Measurements from ENCODE around the gene PTPRU. TPM values are rescaled to one million over a fixed set of nuclear protein-coding genes. Genes with fewer than 3 reads are reported as not detected.
A peak's percentile ranks its signal among the peaks of the same experiment; 100 is the strongest.

PTPRU gene
- total RNA-seq, 1 experiment from 2014 or later, result 6.8 TPM

GRCh38 chr1:29247571-29248273 lies 11.4 kb downstream of the PTPRU start:
- intact Hi-C loops (cut with micrococcal nuclease; ENCODE audit: unreplicated experiment), result loop anchor here (10.0 kb wide), 1 partner anchor 447 kb away; no protein-coding TSS in a partner anchor
- Histone ChIP-seq H3K36me3 (ENCODE audit: insufficient read depth, low read length, poor library complexity, severe bottlenecking) (no peaks in the 10 kb centered on the region), H3K4me3 (ENCODE audit: low read depth, low read length, poor library complexity, severe bottlenecking) (no peak overlapping the region), H3K27ac (ENCODE audit: low read depth, low read length, poor library complexity, severe bottlenecking) (no peak overlapping the region), H3K27me3 (replicated peaks; ENCODE audit: insufficient read depth, low read depth, low read length, poor library complexity) (no peaks in the 10 kb centered on the region), H3K9me3 (ENCODE audit: low read depth, low read length, poor library complexity, severe bottlenecking) (no peaks in the 10 kb centered on the region), H3K4me1 (ENCODE audit: insufficient read depth, low read length, poor library complexity, severe bottlenecking) (peaks cover 9% of the 10 kb centered on the region)
- TF ChIP-seq CTCF (conservative IDR thresholded peaks at IDR 0.05; ENCODE audit: low read depth, low read length) (no peak), EZH2 (IDR thresholded peaks at IDR 0.05; ENCODE audit: borderline replicate concordance, low read depth, low read length, poor library complexity, severe bottlenecking) (no peak)
- DNase-seq (ENCODE audit: low spot score), result no peak
- ChIA-PET CTCF (no interaction called here), POLR2A (ENCODE audit: low non-redundant PET) (no interaction called here)
- no TSS peak for BruUV-seq (replicated peaks)

GRCh38 chr1:29248409-29248808 lies 12.1 kb downstream of the PTPRU start:
- H3K4me3 ChIP-seq (ENCODE audit: low read depth, low read length, poor library complexity, severe bottlenecking), result no peak overlapping the region
- intact Hi-C loops (cut with micrococcal nuclease; ENCODE audit: unreplicated experiment), result loop anchor here (10.0 kb wide), 1 partner anchor 446 kb away; no protein-coding TSS in a partner anchor
- no peak overlapping the region for H3K27ac ChIP-seq (ENCODE audit: low read depth, low read length, poor library complexity, severe bottlenecking)
- TF ChIP-seq EZH2 (IDR thresholded peaks at IDR 0.05; ENCODE audit: borderline replicate concordance, low read depth, low read length, poor library complexity, severe bottlenecking), result no peak
- TF ChIP-seq CTCF (conservative IDR thresholded peaks at IDR 0.05; ENCODE audit: low read depth, low read length), result no peak
- no peaks in the 10 kb centered on the region for H3K27me3 ChIP-seq (replicated peaks; ENCODE audit: insufficient read depth, low read depth, low read length, poor library complexity)
- ChIA-PET CTCF (no interaction called here), POLR2A (ENCODE audit: low non-redundant PET) (no interaction called here)
- no peaks in the 10 kb centered on the region for H3K36me3 ChIP-seq (ENCODE audit: insufficient read depth, low read length, poor library complexity, severe bottlenecking)
- BruUV-seq (replicated peaks), result no TSS peak
- H3K9me3 ChIP-seq (ENCODE audit: low read depth, low read length, poor library complexity, severe bottlenecking), result no peaks in the 10 kb centered on the region
- DNase-seq (ENCODE audit: low spot score), result no peak
- peaks cover 9% of the 10 kb centered on the region for H3K4me1 ChIP-seq (ENCODE audit: insufficient read depth, low read length, poor library complexity, severe bottlenecking)

GRCh38 chr1:29249170-29249691 lies 12.9 kb downstream of the PTPRU start:
- no peak overlapping the region for H3K4me3 ChIP-seq (ENCODE audit: low read depth, low read length, poor library complexity, severe bottlenecking)
- no peak overlapping the region for H3K27ac ChIP-seq (ENCODE audit: low read depth, low read length, poor library complexity, severe bottlenecking)
- CTCF ChIA-PET, result no interaction called here
- TF ChIP-seq EZH2 (IDR thresholded peaks at IDR 0.05; ENCODE audit: borderline replicate concordance, low read depth, low read length, poor library complexity, severe bottlenecking), result no peak
- TF ChIP-seq CTCF (conservative IDR thresholded peaks at IDR 0.05; ENCODE audit: low read depth, low read length), result no peak
- peak; percentile 42 for DNase-seq (ENCODE audit: low spot score)
- no peaks in the 10 kb centered on the region for H3K36me3 ChIP-seq (ENCODE audit: insufficient read depth, low read length, poor library complexity, severe bottlenecking)
- peaks cover 9% of the 10 kb centered on the region for H3K4me1 ChIP-seq (ENCODE audit: insufficient read depth, low read length, poor library complexity, severe bottlenecking)
- POLR2A ChIA-PET (ENCODE audit: low non-redundant PET), result no interaction called here
- intact Hi-C loops (cut with micrococcal nuclease; ENCODE audit: unreplicated experiment), result loop anchor here (10.0 kb wide), 1 partner anchor 446 kb away; no protein-coding TSS in a partner anchor
- no peaks in the 10 kb centered on the region for H3K9me3 ChIP-seq (ENCODE audit: low read depth, low read length, poor library complexity, severe bottlenecking)
- no TSS peak for BruUV-seq (replicated peaks)
- no peaks in the 10 kb centered on the region for H3K27me3 ChIP-seq (replicated peaks; ENCODE audit: insufficient read depth, low read depth, low read length, poor library complexity)

Data from A673 (cell line).